ENCODE data around the gene TYW1.
"Not testable (repeated sequence)": the region's sequence is repeated elsewhere in the genome, so short reads cannot be mapped to it uniquely, and the experiment has no call there.

The TYW1 gene

GRCh38 chr7:67257779-67258178 lies 261.1 kb downstream of the TYW1 start:
- not testable (repeated sequence) for DNase-seq (ENCODE audit: low read depth)

GRCh38 chr7:67259363-67259762 lies 262.7 kb downstream of the TYW1 start:
- DNase-seq (ENCODE audit: low read depth): not testable (repeated sequence)

DNA sequence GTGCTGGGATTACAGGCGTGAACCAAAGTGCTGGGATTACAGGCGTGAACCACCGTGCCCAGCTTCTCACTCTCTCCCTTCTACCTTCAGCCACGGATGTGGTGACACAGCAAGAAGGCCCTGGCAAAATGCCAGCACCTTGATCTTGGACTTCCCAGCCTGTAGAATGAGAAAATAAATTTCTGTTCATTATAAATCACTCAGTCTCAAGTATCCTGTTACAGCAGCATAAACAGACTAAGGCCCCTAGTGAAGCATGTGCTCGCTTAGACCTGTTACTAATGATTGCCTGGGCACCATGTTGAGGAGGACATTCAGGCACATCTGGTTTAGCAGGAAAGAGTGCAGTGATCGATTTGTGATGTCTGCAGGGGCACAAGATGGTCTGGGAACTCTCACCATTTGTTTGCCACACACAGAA lies 263.5 kb downstream of the TYW1 start:
- not testable (repeated sequence) for DNase-seq (ENCODE audit: low read depth)

DNA sequence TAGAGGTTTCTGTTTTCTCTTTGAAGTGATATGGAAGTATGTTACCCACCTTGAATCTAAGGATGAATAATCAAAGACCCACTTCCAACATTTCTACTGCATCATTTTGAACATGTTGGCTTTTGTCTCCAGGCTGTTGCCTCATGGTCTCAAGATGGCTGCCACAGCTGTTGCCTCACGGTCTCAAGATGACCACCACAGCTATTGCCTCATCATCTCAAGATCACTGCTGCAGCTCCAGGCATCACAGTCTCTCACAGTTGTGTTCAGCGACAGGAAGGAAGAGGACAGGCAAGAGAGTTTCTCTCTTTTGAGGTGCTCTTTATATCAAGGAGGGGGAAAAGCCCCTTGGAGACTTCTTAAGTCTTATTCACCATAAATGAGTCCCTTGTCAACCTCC lies 267.4 kb downstream of the TYW1 start:
- DNase-seq (ENCODE audit: low read depth): peak; percentile 33

GRCh38 chr7:67266070-67266469 lies 269.4 kb downstream of the TYW1 start:
- not testable (repeated sequence) for DNase-seq (ENCODE audit: low read depth)

GRCh38 chr7:67267914-67268313 lies 271.3 kb downstream of the TYW1 start:
- DNase-seq (ENCODE audit: low read depth): peak; percentile 11

GRCh38 chr7:67269916-67270315 lies 273.3 kb downstream of the TYW1 start:
- DNase-seq (ENCODE audit: low read depth): not testable (repeated sequence)
